ENCODE results near the gene CACNA2D3.

- TF ChIP-seq GATA2 (IDR thresholded peaks at IDR 0.05; ENCODE audit: low read depth, low read length) (no peak), GATA3 (IDR thresholded peaks at IDR 0.05; ENCODE audit: low read depth, low read length) (no peak)
These were observed 837.7 kb downstream of the CACNA2D3 start for GRCh38 chr3:54960082-54960481.
